Esophagus squamous epithelium (tissue), 5 donors: ENCODE measurements around the gene FHAD1. TPM values are rescaled to one million over a fixed set of nuclear protein-coding genes. Genes with fewer than 3 reads are reported as not detected.

Experiments used
- DNase-seq: peaks from one replicate; lab custom pipeline; 2025; lab: John Stamatoyannopoulos, UW
- H3K27ac ChIP-seq, 4 donors: fragments of 200-600 bp; sonication (generic); one replicate each; pipeline ENCODE4 v1.5.1; 2016 to 2019; ENCODE audit warnings: mild to moderate bottlenecking in 1 of 4
- H3K27me3 ChIP-seq, 4 donors: fragments of 200-600 bp; sonication (generic); 1 replicate in 3 of 4; 2 replicates in 1 of 4; pipeline versions ENCODE4 v1.5.1 to v1.6.0; 2017 to 2021; ENCODE audit warnings: antibody characterized with exemption in 1 of 4
- H3K36me3 ChIP-seq, 3 donors: fragments of 200-600 bp; sonication (generic); one replicate each; pipeline ENCODE4 v1.5.1; 2016 to 2019
- H3K4me1 ChIP-seq, 3 donors: fragments of 200-600 bp; sonication (generic); one replicate each; pipeline ENCODE4 v1.5.1; 2017 to 2019
- H3K4me3 ChIP-seq, 4 donors: fragments of 200-600 bp; sonication (generic); 1 replicate in 3 of 4; 2 replicates in 1 of 4; pipeline ENCODE4 v1.5.1; 2016 to 2019; ENCODE audit warnings: mild to moderate bottlenecking in 2 of 4, moderate library complexity in 1 of 4
- H3K9me3 ChIP-seq, 3 donors: fragments of 200-600 bp; sonication (generic); one replicate each; pipeline ENCODE4 v1.5.1; 2016 to 2019
- POLR2A ChIP-seq, 4 donors: fragments of 450-650 bp; IDR thresholded peaks; one replicate each; pipeline ENCODE4 v1.6.1; 2017; ENCODE audit warnings: antibody characterized with exemption in 4 of 4, mild to moderate bottlenecking in 4 of 4, moderate library complexity in 3 of 4
- WGBS, 2 donors: methylation state at CpG; one replicate each; pipeline ENCODE4 v1.1.5; 2018; 5-methylcytosine and 5-hydroxymethylcytosine counted together
- intact Hi-C: fragments of 100-400 bp; cut with DNase I; formaldehyde crosslinking; loops from one replicate; pipeline ENCODE4 v1.15.0; 2022
- total RNA-seq, 4 donors: library from RNA; depleted of rRNA; stranded (reverse); fragments of >200 nt; gene quantifications; one replicate each; pipeline ENCODE4 v1.1.0, GENCODE V29; 2016
- TF ChIP-seq, protein P1 (sequence below), 6 experiments: fragments of 450-650 bp in 4 of 6; fragments of 200-600 bp in 2 of 6; sonication (generic) in 2 of 6; IDR thresholded peaks; one replicate each; pipeline ENCODE4 v1.5.1; 2016 to 2019; ENCODE audit warnings: antibody characterized with exemption in 6 of 6, mild to moderate bottlenecking in 4 of 6, moderate library complexity in 4 of 6
- donor health status: DM: yes; HTN: yes; CAD: no.

Gene FHAD1
- total RNA-seq, 4 donors from 2014 or later = 0.57 TPM; not detected in 3

DNA sequence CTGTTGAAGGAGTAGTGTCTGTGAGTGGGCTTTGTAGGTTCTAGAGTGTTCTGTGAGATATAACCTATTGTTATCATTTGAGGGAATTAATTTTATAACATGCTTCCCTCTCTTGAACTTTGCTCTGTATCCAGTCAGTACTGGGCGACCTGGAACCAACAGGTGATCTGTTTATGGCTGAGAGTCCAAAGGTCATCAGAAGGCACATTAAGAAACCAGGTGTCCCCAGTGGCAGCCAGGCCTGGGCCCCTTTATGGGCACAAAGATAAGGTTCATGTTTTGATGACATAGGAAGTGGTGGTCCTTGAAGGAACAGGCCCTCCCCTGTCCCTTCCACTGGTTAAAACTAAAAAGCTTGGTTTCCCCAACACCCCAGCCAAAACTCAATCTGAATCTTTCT lies 61.1 kb downstream of the FHAD1 start:
- DNase-seq = no peak

DNA sequence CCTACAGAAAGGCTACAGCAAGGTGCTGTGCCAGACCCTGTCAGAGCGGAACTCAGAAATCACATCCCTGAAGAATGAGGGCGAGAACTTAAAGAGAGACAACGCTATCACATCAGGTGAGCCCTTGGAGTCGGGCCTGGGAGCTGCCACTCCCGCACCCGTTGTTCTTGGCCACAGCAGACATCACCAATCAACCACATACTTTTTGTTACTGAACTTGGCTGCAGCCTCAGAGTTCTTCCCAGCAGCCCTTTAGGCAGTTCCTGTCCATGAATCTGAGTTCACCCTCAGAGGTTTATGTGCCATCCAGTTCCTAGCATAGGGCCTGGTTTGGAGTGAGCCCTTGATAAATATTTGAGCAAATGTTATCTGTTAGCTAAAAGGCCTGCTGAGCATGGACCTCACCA lies 61.6 kb downstream of the FHAD1 start:
- H3K9me3 ChIP-seq = no peaks in the 10 kb centered on the region
- intact Hi-C loops = no loop called here
- WGBS, 2 donors = 72 to 83% methylated on average over 3 to 6 of the region's 6 CpGs
- peaks cover 0 to 8% (median 0%) of the 10 kb centered on the region in 3 donors for H3K4me1 ChIP-seq
- no peak for DNase-seq
- no peak overlapping the region for H3K4me3 ChIP-seq
- H3K27me3 ChIP-seq = no peaks in the 10 kb centered on the region
- TF ChIP-seq POLR2A (IDR thresholded peaks at IDR 0.05) = no peak
- TF ChIP-seq, protein P1, sequence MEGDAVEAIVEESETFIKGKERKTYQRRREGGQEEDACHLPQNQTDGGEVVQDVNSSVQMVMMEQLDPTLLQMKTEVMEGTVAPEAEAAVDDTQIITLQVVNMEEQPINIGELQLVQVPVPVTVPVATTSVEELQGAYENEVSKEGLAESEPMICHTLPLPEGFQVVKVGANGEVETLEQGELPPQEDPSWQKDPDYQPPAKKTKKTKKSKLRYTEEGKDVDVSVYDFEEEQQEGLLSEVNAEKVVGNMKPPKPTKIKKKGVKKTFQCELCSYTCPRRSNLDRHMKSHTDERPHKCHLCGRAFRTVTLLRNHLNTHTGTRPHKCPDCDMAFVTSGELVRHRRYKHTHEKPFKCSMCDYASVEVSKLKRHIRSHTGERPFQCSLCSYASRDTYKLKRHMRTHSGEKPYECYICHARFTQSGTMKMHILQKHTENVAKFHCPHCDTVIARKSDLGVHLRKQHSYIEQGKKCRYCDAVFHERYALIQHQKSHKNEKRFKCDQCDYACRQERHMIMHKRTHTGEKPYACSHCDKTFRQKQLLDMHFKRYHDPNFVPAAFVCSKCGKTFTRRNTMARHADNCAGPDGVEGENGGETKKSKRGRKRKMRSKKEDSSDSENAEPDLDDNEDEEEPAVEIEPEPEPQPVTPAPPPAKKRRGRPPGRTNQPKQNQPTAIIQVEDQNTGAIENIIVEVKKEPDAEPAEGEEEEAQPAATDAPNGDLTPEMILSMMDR (IDR thresholded peaks at IDR 0.05) = no peak
- H3K36me3 ChIP-seq = no peaks in the 10 kb centered on the region
- H3K27ac ChIP-seq = no peak overlapping the region

More for the DNA sequence above, 61.1 kb downstream of the FHAD1 start:
- H3K9me3 ChIP-seq = no peaks in the 10 kb centered on the region
- 67 to 80% methylated on average over 1 of the region's 1 CpG for WGBS, 2 donors
- intact Hi-C loops = no loop called here
- H3K4me3 ChIP-seq = no peak overlapping the region
- H3K4me1 ChIP-seq = peaks cover 0 to 8% (median 0%) of the 10 kb centered on the region in 3 donors
- H3K27ac ChIP-seq = no peak overlapping the region
- no peak for TF ChIP-seq POLR2A (IDR thresholded peaks at IDR 0.05)
- TF ChIP-seq, protein P1 (IDR thresholded peaks at IDR 0.05) = no peak
- no peaks in the 10 kb centered on the region for H3K27me3 ChIP-seq
- no peaks in the 10 kb centered on the region for H3K36me3 ChIP-seq

DNA sequence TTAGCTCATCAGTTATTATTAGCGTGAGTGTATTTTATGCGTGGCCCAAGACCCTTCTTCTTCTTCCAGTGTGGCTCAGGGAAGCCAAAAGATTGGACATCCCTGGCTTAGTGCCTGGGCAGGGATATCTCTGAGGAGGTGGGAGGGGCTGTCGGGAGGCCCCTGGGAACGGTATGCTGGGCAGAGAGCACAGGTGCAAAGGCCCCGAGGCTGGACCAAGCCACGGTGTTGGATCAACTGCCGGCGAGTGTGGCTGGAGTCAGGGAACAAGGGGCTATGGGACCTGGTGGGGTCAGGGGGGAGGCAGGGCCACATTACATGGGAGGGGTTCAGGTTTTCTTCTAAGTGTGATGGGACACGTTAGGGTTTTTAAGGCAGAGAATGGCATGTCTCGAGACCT lies 62.7 kb downstream of the FHAD1 start:
- peaks cover 0 to 4% (median 0%) of the 10 kb centered on the region in 3 donors for H3K4me1 ChIP-seq
- H3K36me3 ChIP-seq = no peaks in the 10 kb centered on the region
- intact Hi-C loops = no loop called here
- DNase-seq = no peak
- 86 to 92% methylated on average over 7 to 10 of the region's 10 CpGs for WGBS, 2 donors
- no peaks in the 10 kb centered on the region for H3K9me3 ChIP-seq
- H3K27me3 ChIP-seq = no peaks in the 10 kb centered on the region
- H3K27ac ChIP-seq = no peak overlapping the region
- no peak for TF ChIP-seq POLR2A (IDR thresholded peaks at IDR 0.05)
- TF ChIP-seq, protein P1 (IDR thresholded peaks at IDR 0.05) = no peak
- no peak overlapping the region for H3K4me3 ChIP-seq

DNA sequence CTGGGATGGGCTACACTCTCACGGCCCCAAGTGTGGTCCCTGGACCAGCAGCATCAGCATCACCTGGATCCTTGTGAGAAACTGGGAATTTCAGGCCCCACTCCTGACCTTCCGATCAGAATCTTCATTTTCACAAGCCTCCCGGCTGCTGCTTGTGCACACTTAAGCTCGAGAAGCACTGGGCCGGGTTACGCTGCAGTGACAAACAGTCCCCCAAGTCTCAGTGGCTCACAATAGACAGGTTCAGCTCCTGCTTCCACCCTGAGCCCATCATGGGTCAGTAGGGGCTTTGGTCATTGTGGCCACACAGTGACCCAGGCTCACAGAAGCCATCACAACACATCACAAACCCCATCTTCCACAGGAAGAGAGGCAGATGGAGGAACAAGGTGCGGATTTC lies 63.5 kb downstream of the FHAD1 start:
- Histone ChIP-seq H3K4me3 (no peak overlapping the region), H3K4me1 (no peaks in the 10 kb centered on the region), H3K36me3 (no peaks in the 10 kb centered on the region), H3K27ac (no peak overlapping the region), H3K27me3 (no peaks in the 10 kb centered on the region), H3K9me3 (no peaks in the 10 kb centered on the region)
- TF ChIP-seq, protein P1 (IDR thresholded peaks at IDR 0.05) = no peak
- no peak for TF ChIP-seq POLR2A (IDR thresholded peaks at IDR 0.05)
- intact Hi-C loops = no loop called here
- 93 to 100% methylated on average over 5 to 6 of the region's 7 CpGs for WGBS, 2 donors
- DNase-seq = no peak

DNA sequence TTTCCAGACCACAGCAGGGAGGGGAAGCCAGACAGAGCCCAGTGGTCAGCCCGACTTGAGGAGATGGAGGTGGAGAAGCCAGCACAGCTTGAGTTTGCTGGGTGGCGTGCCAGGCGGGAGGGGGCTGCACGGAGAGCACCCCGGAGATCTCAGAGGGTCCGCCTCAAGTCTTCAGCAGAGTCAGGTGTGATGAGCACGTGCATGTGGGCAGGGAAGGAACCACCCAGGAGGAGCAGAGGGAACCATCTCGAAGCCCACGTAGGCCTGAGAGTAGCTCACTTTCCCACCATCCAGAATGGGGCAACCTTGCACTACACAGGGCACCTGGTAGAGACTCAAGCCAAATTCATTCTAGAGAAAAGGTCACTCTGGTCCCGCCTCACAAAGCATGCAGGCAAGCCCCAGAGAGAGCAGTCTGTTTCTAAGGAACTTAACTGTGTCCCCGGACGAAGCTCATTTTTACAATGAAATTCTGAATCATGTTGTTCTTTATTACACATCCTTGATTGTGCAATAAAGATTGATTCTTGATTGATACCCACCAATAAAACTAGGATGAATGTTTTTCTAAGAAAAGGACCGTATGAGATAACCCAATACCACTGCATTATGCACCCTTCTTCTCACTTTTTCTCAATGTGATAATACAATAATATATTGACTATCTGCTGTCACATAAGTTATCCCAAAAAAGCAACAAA lies 64.2 kb downstream of the FHAD1 start:
- 78 to 83% methylated on average over 7 to 13 of the region's 13 CpGs for WGBS, 2 donors
- TF ChIP-seq, protein P1 (IDR thresholded peaks at IDR 0.05) = no peak
- TF ChIP-seq POLR2A (IDR thresholded peaks at IDR 0.05) = no peak
- H3K27me3 ChIP-seq = no peaks in the 10 kb centered on the region
- H3K4me3 ChIP-seq = no peak overlapping the region
- H3K27ac ChIP-seq = no peak overlapping the region
- no peaks in the 10 kb centered on the region for H3K36me3 ChIP-seq
- no peak for DNase-seq
- H3K9me3 ChIP-seq = no peaks in the 10 kb centered on the region
- intact Hi-C loops = no loop called here
- H3K4me1 ChIP-seq = no peaks in the 10 kb centered on the region
